ENCODE results near the gene LARGE1.

The LARGE1 gene

GRCh38 chr22:33520904-33521780, 399.1 kb downstream of the LARGE1 start:
- no peak for DNase-seq (ENCODE audit: low read depth)

GRCh38 chr22:33519974-33520903, 400.0 kb downstream of the LARGE1 start:
- DNase-seq (ENCODE audit: low read depth) = no peak

GRCh38 chr22:33519071-33519973, 401.0 kb downstream of the LARGE1 start:
- DNase-seq (ENCODE audit: low read depth) = no peak

GRCh38 chr22:33518405-33518804, 401.9 kb downstream of the LARGE1 start:
- DNase-seq (ENCODE audit: low read depth) = no peak

GRCh38 chr22:33515795-33516194, 404.5 kb downstream of the LARGE1 start:
- DNase-seq (ENCODE audit: low read depth) = no peak

GRCh38 chr22:33513388-33514338, 406.6 kb downstream of the LARGE1 start:
- no peak for DNase-seq (ENCODE audit: low read depth)

GRCh38 chr22:33512908-33513307, 407.4 kb downstream of the LARGE1 start:
- no peak for DNase-seq (ENCODE audit: low read depth)

- DNase-seq (ENCODE audit: low read depth) = no peak
Measured at GRCh38 chr22:33510429-33510904, 409.8 kb downstream of the LARGE1 start.

- DNase-seq (ENCODE audit: low read depth) = no peak
Measured at GRCh38 chr22:33504941-33505625, 415.2 kb downstream of the LARGE1 start.

- DNase-seq (ENCODE audit: low read depth) = no peak
Measured at GRCh38 chr22:33496112-33496511, 424.2 kb downstream of the LARGE1 start.

GRCh38 chr22:33493476-33494205, 426.6 kb downstream of the LARGE1 start:
- no peak for DNase-seq (ENCODE audit: low read depth)

- DNase-seq (ENCODE audit: low read depth) = no peak
Measured at GRCh38 chr22:33492210-33492651, 428.0 kb downstream of the LARGE1 start.

- DNase-seq (ENCODE audit: low read depth) = no peak
Measured at GRCh38 chr22:33487041-33487716, 433.1 kb downstream of the LARGE1 start.

- DNase-seq (ENCODE audit: low read depth) = no peak
Measured at GRCh38 chr22:33481550-33481949, 438.7 kb downstream of the LARGE1 start.

- no peak for DNase-seq (ENCODE audit: low read depth)
Measured at GRCh38 chr22:33477120-33478111, 442.9 kb downstream of the LARGE1 start.

- DNase-seq (ENCODE audit: low read depth) = no peak
Measured at GRCh38 chr22:33476716-33477115, 443.6 kb downstream of the LARGE1 start.

GRCh38 chr22:33476206-33476605, 444.1 kb downstream of the LARGE1 start:
- DNase-seq (ENCODE audit: low read depth) = no peak
